WTC11 (cell line): ENCODE measurements around the gene CCM2L. TPM values are rescaled to one million over a fixed set of nuclear protein-coding genes. Genes with fewer than 3 reads are reported as not detected.

Source experiments
- ATAC-seq: fragments of 200-7000 bp; cut with Tn5 transposase; 2 replicates; pipeline ENCODE4 v1.10.0; 2021; ENCODE audit warnings: mild to moderate bottlenecking, moderate library complexity
- CTCF ChIA-PET: fragments of 300-600 bp; sonication (Branson Sonifier 250); formaldehyde crosslinking; loops from one replicate; lab custom pipeline; 2021; ENCODE audit warnings: antibody characterized with exemption; lab: Charles Lee
- POLR2A ChIA-PET: fragments of 350-600 bp; sonication (Branson Sonifier 250); formaldehyde crosslinking; loops from one replicate; lab custom pipeline; 2021; ENCODE audit warnings: antibody characterized with exemption; lab: Charles Lee
- DNase-seq: peaks from one replicate; pipeline ENCODE4 v3.0.0; 2021; ENCODE audit warnings: low spot score
- H3K27ac Mint-ChIP-seq: 2 replicates; pipeline ENCODE4 v1.8.0; 2021; ENCODE audit warnings: mixed read lengths
- H3K27me3 Mint-ChIP-seq: 2 replicates; pipeline ENCODE4 v1.8.0; 2021; ENCODE audit warnings: low read depth, mild to moderate bottlenecking, moderate library complexity, mixed read lengths
- H3K36me3 Mint-ChIP-seq: 2 replicates; pipeline ENCODE4 v1.8.0; 2021; ENCODE audit warnings: mixed read lengths
- H3K4me1 Mint-ChIP-seq: 2 replicates; pipeline ENCODE4 v1.8.0; 2022; ENCODE audit warnings: mixed read lengths
- H3K4me3 Mint-ChIP-seq: 2 replicates; pipeline ENCODE4 v1.8.0; 2021; ENCODE audit warnings: mild to moderate bottlenecking, moderate library complexity, mixed read lengths
- H3K9me3 Mint-ChIP-seq: 2 replicates; pipeline ENCODE4 v1.8.0; 2021; ENCODE audit warnings: mixed read lengths
- FOXK1 ChIP-seq: sonication (generic); formaldehyde crosslinking; IDR thresholded peaks from 2 replicates; pipeline ENCODE4 v1.8.0; 2022; ENCODE audit warnings: mild to moderate bottlenecking, moderate library complexity, missing genetic modification reagents
- IRF2 ChIP-seq: sonication (generic); formaldehyde crosslinking; IDR thresholded peaks from 2 replicates; pipeline ENCODE4 v1.8.0; 2022; ENCODE audit warnings: low read depth, missing genetic modification reagents, borderline replicate concordance
- MYBL2 ChIP-seq: sonication (generic); formaldehyde crosslinking; IDR thresholded peaks from 2 replicates; pipeline ENCODE4 v1.8.1; 2023; ENCODE audit warnings: mild to moderate bottlenecking, moderate library complexity, missing genetic modification reagents
- OVOL2 ChIP-seq: fragments of 250-450 bp; sonication (Bioruptor Pico); IDR thresholded peaks from 2 replicates; pipeline ENCODE4 v1.9.0; 2021; ENCODE audit warnings: mild to moderate bottlenecking, borderline replicate concordance
- PRDM15 ChIP-seq: sonication (generic); formaldehyde crosslinking; IDR thresholded peaks from 2 replicates; pipeline ENCODE4 v1.8.0; 2022; ENCODE audit warnings: missing genetic modification reagents
- PRRX2 ChIP-seq: fragments of 250-450 bp; sonication (Bioruptor Pico); IDR thresholded peaks from 2 replicates; pipeline ENCODE4 v1.8.0; 2021; ENCODE audit warnings: mild to moderate bottlenecking
- SMAD3 ChIP-seq: sonication (generic); formaldehyde crosslinking; IDR thresholded peaks from 2 replicates; pipeline ENCODE4 v1.8.0; 2022; ENCODE audit warnings: missing genetic modification reagents, mild to moderate bottlenecking, borderline replicate concordance
- SOX15 ChIP-seq: fragments of 250-450 bp; sonication (Bioruptor Pico); IDR thresholded peaks from 2 replicates; pipeline ENCODE4 v1.9.0; 2021; ENCODE audit warnings: mild to moderate bottlenecking
- TCF7 ChIP-seq: sonication (generic); formaldehyde crosslinking; IDR thresholded peaks from 2 replicates; pipeline ENCODE4 v1.8.0; 2022; ENCODE audit warnings: mild to moderate bottlenecking, low read depth, missing genetic modification reagents, moderate library complexity
- ZNF138 ChIP-seq: sonication (generic); formaldehyde crosslinking; conservative IDR thresholded peaks from 2 replicates; pipeline ENCODE4 v1.8.1; 2022; ENCODE audit warnings: mild to moderate bottlenecking, moderate library complexity, missing genetic modification reagents
- ZNF232 ChIP-seq: sonication (generic); formaldehyde crosslinking; IDR thresholded peaks from 2 replicates; pipeline ENCODE4 v1.8.0; 2022; ENCODE audit warnings: mild to moderate bottlenecking, missing genetic modification reagents
- ZNF396 ChIP-seq: fragments of 250-450 bp; sonication (Bioruptor Pico); IDR thresholded peaks from 2 replicates; pipeline ENCODE4 v1.8.0; 2021; ENCODE audit warnings: mild to moderate bottlenecking, moderate library complexity, borderline replicate concordance
- ZNF671 ChIP-seq: fragments of 250-450 bp; sonication (Bioruptor Pico); IDR thresholded peaks from 2 replicates; pipeline ENCODE4 v1.8.0; 2021; ENCODE audit warnings: mild to moderate bottlenecking
- total RNA-seq: library from RNA; stranded (reverse); gene quantifications from 3 replicates; pipeline ENCODE4 v1.2.3, GENCODE V29; 2021
- TF ChIP-seq, protein P1 (sequence below): sonication (generic); formaldehyde crosslinking; IDR thresholded peaks from 2 replicates; pipeline ENCODE4 v1.8.1; 2022; ENCODE audit warnings: mild to moderate bottlenecking, missing genetic modification reagents, moderate library complexity, borderline replicate concordance
- TF ChIP-seq, protein P2 (sequence below): fragments of 250-450 bp; sonication (Bioruptor Pico); IDR thresholded peaks from 2 replicates; pipeline ENCODE4 v1.8.0; 2021; ENCODE audit warnings: mild to moderate bottlenecking

The CCM2L gene
- total RNA-seq, 1 experiment from 2014 or later = 7.8 TPM

DNA sequence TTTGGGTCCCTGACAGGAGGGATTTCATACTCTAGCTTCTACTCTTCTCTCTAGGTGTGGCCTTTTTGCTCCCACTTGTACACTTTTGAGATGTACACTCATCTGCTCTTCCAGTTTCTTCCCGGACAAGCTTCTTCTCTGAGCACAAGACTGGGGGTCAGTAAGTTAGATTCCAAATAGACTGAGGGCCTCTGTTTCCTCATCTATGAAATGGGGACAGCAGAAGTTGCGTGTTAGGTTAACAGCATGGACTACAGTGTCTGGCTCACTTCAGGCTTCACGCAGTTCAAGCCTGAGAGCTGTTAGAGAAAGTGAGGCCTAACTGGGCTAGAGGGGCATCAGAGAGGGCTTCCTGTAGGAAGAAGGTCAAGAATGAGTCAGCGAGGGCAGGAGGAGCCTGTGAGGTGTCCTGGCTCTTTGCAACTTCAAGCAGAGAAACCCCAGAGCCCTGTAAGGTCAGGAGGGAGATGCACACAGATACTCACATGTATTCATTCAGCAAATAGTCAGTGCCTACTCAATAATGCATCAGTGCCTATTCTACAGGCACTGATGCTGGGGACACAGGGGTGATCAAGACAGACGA, 21.7 kb upstream of the CCM2L start (continued):
- TF ChIP-seq, protein P1, sequence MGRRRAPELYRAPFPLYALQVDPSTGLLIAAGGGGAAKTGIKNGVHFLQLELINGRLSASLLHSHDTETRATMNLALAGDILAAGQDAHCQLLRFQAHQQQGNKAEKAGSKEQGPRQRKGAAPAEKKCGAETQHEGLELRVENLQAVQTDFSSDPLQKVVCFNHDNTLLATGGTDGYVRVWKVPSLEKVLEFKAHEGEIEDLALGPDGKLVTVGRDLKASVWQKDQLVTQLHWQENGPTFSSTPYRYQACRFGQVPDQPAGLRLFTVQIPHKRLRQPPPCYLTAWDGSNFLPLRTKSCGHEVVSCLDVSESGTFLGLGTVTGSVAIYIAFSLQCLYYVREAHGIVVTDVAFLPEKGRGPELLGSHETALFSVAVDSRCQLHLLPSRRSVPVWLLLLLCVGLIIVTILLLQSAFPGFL = no peak
- TF ChIP-seq OVOL2 (CRISPR knock-in tag) (no peak), ZNF396 (CRISPR knock-in tag) (no peak), ZNF671 (CRISPR knock-in tag) (no peak), FOXK1 (no peak), ZNF138 (no peak), TCF7 (CRISPR knock-in tag) (no peak)
- TF ChIP-seq, protein P2, sequence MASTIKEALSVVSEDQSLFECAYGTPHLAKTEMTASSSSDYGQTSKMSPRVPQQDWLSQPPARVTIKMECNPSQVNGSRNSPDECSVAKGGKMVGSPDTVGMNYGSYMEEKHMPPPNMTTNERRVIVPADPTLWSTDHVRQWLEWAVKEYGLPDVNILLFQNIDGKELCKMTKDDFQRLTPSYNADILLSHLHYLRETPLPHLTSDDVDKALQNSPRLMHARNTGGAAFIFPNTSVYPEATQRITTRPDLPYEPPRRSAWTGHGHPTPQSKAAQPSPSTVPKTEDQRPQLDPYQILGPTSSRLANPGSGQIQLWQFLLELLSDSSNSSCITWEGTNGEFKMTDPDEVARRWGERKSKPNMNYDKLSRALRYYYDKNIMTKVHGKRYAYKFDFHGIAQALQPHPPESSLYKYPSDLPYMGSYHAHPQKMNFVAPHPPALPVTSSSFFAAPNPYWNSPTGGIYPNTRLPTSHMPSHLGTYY = no peak

DNA sequence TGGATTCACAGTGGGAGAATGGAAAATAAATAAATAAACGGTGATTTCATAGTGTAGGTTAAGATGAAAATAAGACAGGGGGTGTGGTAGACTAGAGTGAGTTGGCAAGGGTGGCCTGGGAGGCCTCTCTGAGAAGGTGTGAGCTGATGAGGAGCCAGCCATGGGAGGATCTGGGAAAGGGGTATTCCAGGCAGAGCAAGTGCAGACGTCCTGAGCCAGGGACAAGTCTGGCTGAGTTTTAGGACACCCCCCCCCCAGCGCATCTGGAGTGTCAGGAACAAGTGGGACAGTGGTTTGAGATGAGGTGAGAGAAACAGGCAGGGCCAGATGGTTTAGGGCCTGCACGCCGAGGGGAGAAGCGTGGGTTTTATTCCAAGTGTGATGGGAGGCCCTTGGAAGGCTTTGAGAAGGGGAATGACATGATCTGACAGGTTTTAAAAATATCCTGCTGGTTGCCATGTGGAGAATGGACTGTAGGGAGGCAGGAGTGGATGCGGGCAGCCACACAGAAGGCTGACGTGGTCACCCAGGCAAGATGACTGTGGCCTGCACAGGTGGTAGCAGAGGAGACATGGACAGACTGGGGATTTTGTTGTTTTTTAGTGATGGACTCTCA, 21.1 kb upstream of the CCM2L start:
- no peak for ATAC-seq
- no peak overlapping the region for H3K4me3 Mint-ChIP-seq
- CTCF ChIA-PET = interaction anchor here (0.6 kb wide), 1 partner anchor 136 kb away, joined by 5 read pairs; no protein-coding TSS in a partner anchor

More for the DNA sequence above, 21.1 kb upstream of the CCM2L start:
- Mint-ChIP-seq H3K9me3 (no peaks in the 10 kb centered on the region), H3K27ac (no peak overlapping the region; the same call in 1 of the 2 replicates), H3K27me3 (peaks cover 25% of the 10 kb centered on the region), H3K4me1 (peaks cover 9% of the 10 kb centered on the region), H3K36me3 (no peaks in the 10 kb centered on the region)
- no peak for TF ChIP-seq PRRX2 (CRISPR knock-in tag)
- TF ChIP-seq, protein P1 = no peak
- no peak for TF ChIP-seq MYBL2 (CRISPR knock-in tag)
- no peak for TF ChIP-seq IRF2 (CRISPR knock-in tag)
- TF ChIP-seq PRDM15 = no peak
- no peak for TF ChIP-seq SOX15 (CRISPR knock-in tag)
- no peak for TF ChIP-seq SMAD3
- no peak for TF ChIP-seq ZNF232 (CRISPR knock-in tag)
- no peak for DNase-seq
- POLR2A ChIA-PET = no interaction called here
